ENCODE results near the gene SEPTIN11.

DNA sequence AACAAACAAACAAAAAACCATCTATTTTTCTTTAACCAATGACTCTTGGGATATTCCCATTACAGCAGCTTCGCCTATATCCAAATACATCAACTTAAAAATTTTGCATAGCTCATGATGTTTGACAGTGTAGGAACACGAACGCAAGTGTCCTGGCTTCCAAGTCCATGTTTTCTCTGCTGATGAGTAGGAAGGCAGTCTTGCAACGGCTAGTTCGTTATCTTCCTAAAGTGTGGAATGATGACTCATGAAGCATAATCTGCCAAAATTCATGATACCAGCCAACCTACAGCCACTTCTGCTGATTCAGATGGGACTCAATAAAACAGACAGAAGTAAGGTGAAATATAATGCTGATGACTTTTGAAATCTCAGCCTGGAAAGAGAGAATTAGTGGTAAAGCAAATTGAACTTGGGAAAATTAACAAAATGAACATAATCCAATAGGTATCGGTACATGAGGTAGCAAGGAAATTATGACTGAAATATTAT is 6.4 kb upstream of the SEPTIN11 start:
- TF ChIP-seq, protein P1, sequence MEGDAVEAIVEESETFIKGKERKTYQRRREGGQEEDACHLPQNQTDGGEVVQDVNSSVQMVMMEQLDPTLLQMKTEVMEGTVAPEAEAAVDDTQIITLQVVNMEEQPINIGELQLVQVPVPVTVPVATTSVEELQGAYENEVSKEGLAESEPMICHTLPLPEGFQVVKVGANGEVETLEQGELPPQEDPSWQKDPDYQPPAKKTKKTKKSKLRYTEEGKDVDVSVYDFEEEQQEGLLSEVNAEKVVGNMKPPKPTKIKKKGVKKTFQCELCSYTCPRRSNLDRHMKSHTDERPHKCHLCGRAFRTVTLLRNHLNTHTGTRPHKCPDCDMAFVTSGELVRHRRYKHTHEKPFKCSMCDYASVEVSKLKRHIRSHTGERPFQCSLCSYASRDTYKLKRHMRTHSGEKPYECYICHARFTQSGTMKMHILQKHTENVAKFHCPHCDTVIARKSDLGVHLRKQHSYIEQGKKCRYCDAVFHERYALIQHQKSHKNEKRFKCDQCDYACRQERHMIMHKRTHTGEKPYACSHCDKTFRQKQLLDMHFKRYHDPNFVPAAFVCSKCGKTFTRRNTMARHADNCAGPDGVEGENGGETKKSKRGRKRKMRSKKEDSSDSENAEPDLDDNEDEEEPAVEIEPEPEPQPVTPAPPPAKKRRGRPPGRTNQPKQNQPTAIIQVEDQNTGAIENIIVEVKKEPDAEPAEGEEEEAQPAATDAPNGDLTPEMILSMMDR (IDR thresholded peaks at IDR 0.05) = no peak
- TF ChIP-seq POLR2A (IDR thresholded peaks at IDR 0.05) = no peak

All from testis (tissue), 2 donors.